Fibroblast of upper back skin (primary cell): ENCODE data around the gene STRA8.

Experiments used
- DNase-seq: peaks from one replicate; pipeline ENCODE4 v3.0.0-alpha.2; 2013

The STRA8 gene

DNA sequence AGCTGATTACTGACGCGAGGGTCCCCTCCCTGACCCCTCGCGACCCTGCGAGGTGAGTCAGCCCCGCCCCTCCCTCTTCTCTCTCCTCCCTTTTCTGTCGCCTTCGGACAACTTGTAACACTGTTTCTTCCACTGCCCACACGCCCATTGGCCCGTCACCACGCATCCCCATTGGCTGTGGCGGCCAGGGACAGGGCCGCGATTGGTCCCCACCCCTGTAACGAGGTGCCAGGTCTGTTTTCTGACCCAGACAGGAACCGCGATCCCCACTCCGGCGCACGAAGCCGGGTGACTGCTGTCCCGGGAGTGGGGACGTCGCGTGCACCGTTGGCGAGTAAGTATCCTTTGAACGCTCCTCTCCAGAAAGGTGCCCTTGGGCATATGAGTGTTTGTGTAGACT lies at the start of gene STRA8:
STRA8 (plus strand) TSS at position 269 of the 400 bp plus-strand sequence. CDS start 6,687 bp downstream, outside the sequence.
- DNase-seq, result no peak

- no peak for DNase-seq
These were observed 49.3 kb upstream of the STRA8 start for GRCh38 chr7:135184254-135184841.

- no peak for DNase-seq
These were observed 48.0 kb upstream of the STRA8 start for GRCh38 chr7:135185471-135186260.

DNA sequence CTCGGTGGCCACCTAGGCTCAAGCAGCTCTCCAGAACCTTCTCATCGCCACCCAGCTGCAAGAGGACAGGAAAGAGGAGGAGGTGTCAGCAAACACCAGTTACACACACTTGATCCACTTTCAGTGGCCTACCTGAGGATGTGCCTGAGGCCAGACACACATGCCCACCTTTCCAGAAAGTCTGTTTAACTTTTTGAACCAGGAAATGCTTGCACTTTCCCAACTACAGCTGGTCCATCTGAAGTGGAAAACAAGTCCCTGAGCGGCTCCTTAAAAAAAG lies 47.4 kb upstream of the STRA8 start:
- no peak for DNase-seq

DNA sequence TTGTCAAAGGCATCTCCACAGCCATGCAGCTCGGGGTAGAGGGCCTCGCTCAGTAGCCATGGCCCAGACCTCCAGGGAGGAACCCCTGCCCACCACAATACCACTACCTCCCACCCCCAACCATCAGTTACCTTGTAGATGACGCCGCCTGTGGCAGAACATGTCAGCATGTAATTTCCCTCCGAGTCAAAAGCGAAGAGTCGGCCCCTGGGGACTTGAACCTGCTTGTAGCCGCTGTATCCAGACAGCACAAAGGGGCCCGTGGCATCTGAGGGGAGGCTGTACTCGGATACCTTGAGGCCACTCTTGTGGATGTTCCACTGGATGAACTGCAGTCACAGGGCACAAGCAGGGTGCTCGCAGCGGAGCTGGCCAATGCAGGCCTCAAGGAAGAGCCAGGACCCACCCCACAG lies 46.8 kb upstream of the STRA8 start:
- DNase-seq, result no peak

GRCh38 chr7:135188298-135188984 lies 45.2 kb upstream of the STRA8 start:
- DNase-seq, result no peak

GRCh38 chr7:135189221-135189662 lies 44.4 kb upstream of the STRA8 start:
- DNase-seq, result no peak

- DNase-seq, result peak; percentile 81
These were observed 43.7 kb upstream of the STRA8 start for GRCh38 chr7:135189961-135190360.

DNA sequence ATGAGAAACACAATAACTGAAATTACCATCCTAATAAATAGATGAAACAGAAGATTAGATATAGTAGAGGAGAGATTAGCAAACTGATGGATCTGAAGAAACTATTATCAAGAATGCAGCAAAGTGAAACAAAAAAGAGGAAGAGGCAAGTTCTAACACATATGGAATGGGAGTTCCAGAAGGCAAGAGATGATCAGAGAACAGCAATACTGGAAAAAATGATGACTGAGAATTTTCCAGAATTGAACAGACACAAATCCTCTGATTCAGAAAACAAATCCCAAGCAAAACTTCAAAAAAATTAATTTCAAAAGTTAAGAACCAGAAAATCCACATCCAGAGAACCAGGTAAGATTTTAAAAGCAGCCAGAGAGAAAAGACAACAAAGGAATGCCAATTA lies 42.9 kb upstream of the STRA8 start:
- no peak for DNase-seq

DNA sequence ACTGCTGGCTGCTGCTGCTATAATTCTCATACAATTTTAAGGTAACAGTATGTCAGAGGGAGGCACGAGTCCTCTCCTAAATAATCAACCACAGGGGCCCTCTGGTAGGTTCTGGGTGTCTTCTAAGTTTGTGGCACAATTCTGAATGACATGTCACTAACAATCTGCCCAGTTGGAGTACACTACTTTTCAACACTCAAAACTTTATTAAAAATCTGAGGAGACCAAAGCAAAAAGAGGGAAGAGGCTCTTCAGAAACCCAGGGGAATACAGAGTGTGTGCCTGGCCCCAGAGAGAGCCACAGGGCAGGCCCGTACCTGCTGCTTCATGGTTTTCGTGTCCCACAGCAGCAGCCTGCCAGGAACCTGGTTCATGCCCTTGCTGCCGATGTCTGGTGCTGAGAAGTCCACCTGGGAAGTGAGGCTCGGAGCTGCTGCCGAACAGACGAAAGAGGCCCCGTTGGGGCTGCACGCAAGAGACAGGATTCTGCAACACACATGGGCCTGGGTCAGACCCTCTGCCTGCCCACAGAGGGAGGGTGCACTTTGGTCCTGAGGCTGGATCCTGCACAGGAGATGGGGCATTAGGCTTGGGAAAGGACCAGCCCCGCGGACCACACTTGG lies 40.6 kb upstream of the STRA8 start:
- DNase-seq, result no peak

DNA sequence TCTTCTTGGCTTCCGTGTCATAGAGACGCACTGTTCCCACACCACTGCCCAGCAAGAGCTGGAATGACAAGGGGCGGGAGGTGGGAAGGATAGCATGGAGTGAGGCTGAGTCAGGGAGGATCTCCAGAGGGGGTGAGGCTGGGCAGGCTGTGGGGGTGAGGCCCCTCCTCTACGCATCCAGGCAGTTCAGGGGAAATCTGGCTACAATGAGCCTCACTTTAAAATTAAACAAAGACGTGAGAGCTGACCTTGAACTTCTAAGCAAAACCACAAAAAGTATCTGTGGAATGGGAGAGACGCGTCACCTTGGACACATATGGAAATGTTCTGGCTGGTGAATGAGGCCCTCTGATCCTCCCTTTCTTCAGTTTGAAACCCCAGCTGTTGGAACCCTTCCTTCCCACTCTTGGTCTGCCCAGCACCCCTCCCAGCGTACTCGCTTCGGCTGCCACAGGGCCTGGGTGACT lies 40.0 kb upstream of the STRA8 start:
- peak; percentile 97 for DNase-seq

GRCh38 chr7:135194494-135195095 lies 39.0 kb upstream of the STRA8 start:
- DNase-seq, result peak; percentile 30

DNA sequence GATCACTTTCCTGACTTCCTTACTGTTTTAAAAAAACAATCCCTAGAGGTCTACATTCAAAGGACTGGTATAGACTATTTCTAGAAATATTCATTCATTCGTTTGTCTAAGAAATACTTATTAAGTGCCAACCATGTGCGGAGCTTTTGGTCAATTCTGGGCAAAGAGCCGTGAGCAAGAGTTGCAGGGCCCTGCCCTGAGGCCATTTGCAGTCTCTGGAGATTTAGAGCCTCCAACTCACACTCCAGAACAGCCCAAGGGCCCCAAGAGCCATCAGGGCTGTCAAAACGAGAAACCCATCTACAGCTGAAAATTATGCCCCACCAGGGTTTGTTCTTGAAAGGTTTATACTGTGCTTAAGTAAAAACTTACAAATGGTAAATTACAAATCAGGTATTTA lies 38.5 kb upstream of the STRA8 start:
- no peak for DNase-seq

- no peak for DNase-seq
These were observed 37.5 kb upstream of the STRA8 start for GRCh38 chr7:135195968-135196629.

DNA sequence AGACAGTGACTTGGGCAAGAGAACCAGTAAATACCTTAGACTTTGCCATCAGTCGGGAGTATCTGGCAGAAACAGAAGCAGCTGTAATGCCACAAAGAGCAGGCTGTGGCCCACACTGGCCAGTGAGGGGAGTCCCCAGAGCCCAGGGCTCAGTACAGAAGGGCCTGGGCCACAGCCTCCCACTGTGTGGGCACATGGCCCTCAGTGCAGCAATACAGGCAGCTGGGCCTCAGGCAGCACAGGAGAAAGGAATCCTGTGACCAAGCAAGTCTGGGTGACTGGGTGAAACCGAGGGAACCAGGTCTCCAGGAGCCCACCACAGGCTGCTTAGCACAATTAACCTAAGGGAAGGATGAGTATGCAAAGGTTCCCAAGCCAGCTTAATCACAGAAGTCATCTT lies 36.3 kb upstream of the STRA8 start:
- DNase-seq, result no peak

GRCh38 chr7:135197906-135198655 lies 35.6 kb upstream of the STRA8 start:
- no peak for DNase-seq

- no peak for DNase-seq
These were observed 34.2 kb upstream of the STRA8 start for GRCh38 chr7:135199439-135199838.

- DNase-seq, result no peak
These were observed 32.8 kb upstream of the STRA8 start for GRCh38 chr7:135200821-135201331.

GRCh38 chr7:135201350-135201749 lies 32.3 kb upstream of the STRA8 start:
- no peak for DNase-seq

DNA sequence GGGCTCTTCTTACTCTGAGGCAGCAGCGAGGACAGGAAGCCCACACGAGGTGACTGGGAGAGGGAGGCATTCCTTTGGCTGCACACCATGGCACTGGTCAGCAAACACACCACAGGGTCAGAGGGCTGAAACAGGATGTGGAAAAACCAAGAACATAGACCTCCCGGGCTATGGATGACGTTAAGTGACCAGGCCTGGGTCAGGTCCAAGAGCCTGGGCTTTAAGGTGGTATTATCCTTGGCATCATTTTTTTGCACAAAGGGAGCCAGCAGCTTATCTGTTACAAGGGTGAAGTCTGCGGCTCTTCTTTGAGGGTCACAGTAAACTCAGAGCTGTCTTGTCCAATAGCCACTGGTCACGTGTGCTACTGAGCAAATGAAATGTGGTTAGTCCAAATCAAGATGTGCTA lies 29.3 kb upstream of the STRA8 start:
- no peak for DNase-seq

- DNase-seq, result no peak
These were observed 28.8 kb upstream of the STRA8 start for GRCh38 chr7:135204876-135205275.

DNA sequence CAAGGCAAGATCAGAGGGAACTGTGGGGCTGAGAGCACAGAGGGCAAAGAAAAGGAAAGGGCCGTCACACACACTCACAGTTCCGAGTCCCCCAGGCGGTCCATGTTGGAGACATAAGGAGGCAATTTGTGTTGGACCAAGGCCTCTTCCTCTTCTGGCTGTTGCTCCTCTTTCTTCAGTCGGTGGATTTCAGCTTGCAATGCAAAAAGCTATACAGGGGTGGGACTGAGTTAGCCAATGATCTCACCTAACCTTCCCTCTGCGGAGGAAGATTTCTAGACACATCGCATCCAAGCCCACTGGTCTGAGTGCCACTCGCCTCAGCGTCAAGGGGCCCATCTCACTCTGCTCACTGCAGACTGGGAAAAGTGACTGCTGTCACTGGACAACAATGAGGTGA lies 27.8 kb upstream of the STRA8 start:
- no peak for DNase-seq
